HEK293 (cell line): ENCODE results near the gene SALL1.
A peak's percentile ranks its signal among the peaks of the same experiment; 100 is the strongest.

Source experiments
- CTCF ChIA-PET: fragments of 350-600 bp; formaldehyde crosslinking; extraction: SDS; loops from one replicate; lab custom pipeline; 2021; ENCODE audit warnings: antibody characterized with exemption; lab: Yijun Ruan, JAX
- POLR2A ChIA-PET: fragments of 300-600 bp; formaldehyde crosslinking; extraction: SDS; loops from one replicate; lab custom pipeline; 2020; ENCODE audit warnings: antibody characterized with exemption, inconsistent platforms; lab: Yijun Ruan, JAX
- H3K27ac ChIP-seq: fragments of 200-500 bp; sonication (Bioruptor generic); 2 replicates; pipeline ENCODE4 v1.5.1; 2014; ENCODE audit warnings: low read depth, low read length, control low read depth, inconsistent platforms; ENCODE audit errors: extremely low read depth
- H3K36me3 ChIP-seq, 2 experiments: fragments of 200-500 bp in 1 of 2; sonication (Bioruptor generic) in 1 of 2; 1 replicate in 1 of 2; 2 replicates in 1 of 2; pipeline ENCODE4 v1.5.1; 2014 to 2017; ENCODE audit warnings: inconsistent platforms in 2 of 2, low read length in 2 of 2; ENCODE audit not compliant: control insufficient read depth in 2 of 2, insufficient read depth in 1 of 2
- H3K4me1 ChIP-seq: fragments of 200-500 bp; sonication (Bioruptor generic); 2 replicates; pipeline ENCODE4 v1.5.1; 2014; ENCODE audit warnings: mild to moderate bottlenecking, low read length, inconsistent platforms; ENCODE audit not compliant: control insufficient read depth, insufficient read depth
- H3K4me3 ChIP-seq: 2 replicates; pipeline ENCODE4 v1.5.1; 2011; ENCODE audit warnings: low read depth, mild to moderate bottlenecking, control low read depth, low read length, moderate library complexity
- H3K9me3 ChIP-seq: fragments of 200-500 bp; sonication (Bioruptor generic); 2 replicates; pipeline ENCODE4 v1.5.1; 2014; ENCODE audit warnings: low read depth, low read length, inconsistent platforms; ENCODE audit not compliant: control insufficient read depth, insufficient read depth
- ZBTB20 ChIP-seq: fragments of 450-650 bp; formaldehyde crosslinking; IDR thresholded peaks from 2 replicates; pipeline ENCODE4 v1.5.1; 2016; ENCODE audit warnings: missing biosample characterization, missing genetic modification characterization
- ZFP37 ChIP-seq: fragments of 450-650 bp; formaldehyde crosslinking; IDR thresholded peaks from 2 replicates; pipeline ENCODE4 v1.5.1; 2016; ENCODE audit warnings: missing biosample characterization, missing genetic modification characterization
- ZNF175 ChIP-seq: fragments of 450-650 bp; formaldehyde crosslinking; IDR thresholded peaks from 2 replicates; pipeline ENCODE4 v1.5.1; 2016; ENCODE audit warnings: missing biosample characterization, missing genetic modification characterization
- ZNF510 ChIP-seq: fragments of 450-650 bp; formaldehyde crosslinking; IDR thresholded peaks from 2 replicates; pipeline ENCODE4 v1.5.1; 2018; ENCODE audit warnings: mild to moderate bottlenecking, missing genetic modification characterization, missing biosample characterization; ENCODE audit not compliant: insufficient replicate concordance
- ZNF521 ChIP-seq: fragments of 450-650 bp; formaldehyde crosslinking; IDR thresholded peaks from 2 replicates; pipeline ENCODE4 v1.5.1; 2017; ENCODE audit warnings: missing biosample characterization, mild to moderate bottlenecking, missing genetic modification characterization
- ZNF549 ChIP-seq: fragments of 450-650 bp; IDR thresholded peaks from 2 replicates; pipeline ENCODE4 v1.5.1; 2018; ENCODE audit warnings: missing biosample characterization, missing genetic modification characterization, mild to moderate bottlenecking, inconsistent platforms, moderate library complexity
- ZNF623 ChIP-seq: fragments of 450-650 bp; formaldehyde crosslinking; IDR thresholded peaks from 2 replicates; pipeline ENCODE4 v1.5.1; 2016; ENCODE audit warnings: missing biosample characterization, missing genetic modification characterization
- ZNF660 ChIP-seq: fragments of 450-650 bp; IDR thresholded peaks from 2 replicates; pipeline ENCODE4 v1.5.1; 2018; ENCODE audit warnings: missing biosample characterization, mild to moderate bottlenecking, missing genetic modification characterization
- ZNF707 ChIP-seq: fragments of 450-650 bp; formaldehyde crosslinking; IDR thresholded peaks from 2 replicates; pipeline ENCODE4 v1.5.1; 2016; ENCODE audit warnings: missing biosample characterization, missing genetic modification characterization
- TF ChIP-seq, protein P1 (sequence below): fragments of 450-650 bp; formaldehyde crosslinking; IDR thresholded peaks from 2 replicates; pipeline ENCODE4 v1.5.1; 2016; ENCODE audit warnings: missing biosample characterization, missing genetic modification characterization
- TF ChIP-seq, protein P2 (sequence below): fragments of 450-650 bp; formaldehyde crosslinking; IDR thresholded peaks from 2 replicates; pipeline ENCODE4 v1.5.1; 2017; ENCODE audit warnings: missing biosample characterization, missing genetic modification characterization
- TF ChIP-seq, protein P3 (sequence below): fragments of 450-650 bp; formaldehyde crosslinking; IDR thresholded peaks from 2 replicates; pipeline ENCODE4 v1.5.1; 2016; ENCODE audit warnings: missing biosample characterization, missing genetic modification characterization
- TF ChIP-seq, protein P4 (sequence below): fragments of 450-650 bp; IDR thresholded peaks from 2 replicates; pipeline ENCODE4 v1.5.1; 2018; ENCODE audit warnings: missing biosample characterization, mild to moderate bottlenecking, missing genetic modification characterization
- TF ChIP-seq, protein P5 (sequence below): fragments of 450-650 bp; formaldehyde crosslinking; IDR thresholded peaks from 2 replicates; pipeline ENCODE4 v1.5.1; 2016; ENCODE audit warnings: missing biosample characterization, missing genetic modification characterization
- TF ChIP-seq, protein P6 (sequence below): fragments of 450-650 bp; formaldehyde crosslinking; IDR thresholded peaks from 2 replicates; pipeline ENCODE4 v1.5.1; 2016; ENCODE audit warnings: missing biosample characterization, missing genetic modification characterization
- TF ChIP-seq, protein P7 (sequence below): fragments of 450-650 bp; formaldehyde crosslinking; IDR thresholded peaks from 2 replicates; pipeline ENCODE4; 2016; ENCODE audit warnings: missing biosample characterization, missing genetic modification characterization
- TF ChIP-seq, protein P8 (sequence below): fragments of 450-650 bp; formaldehyde crosslinking; IDR thresholded peaks from 2 replicates; pipeline ENCODE4 v1.5.1; 2017; ENCODE audit warnings: missing biosample characterization, missing genetic modification characterization
- TF ChIP-seq, protein P9 (sequence below): fragments of 450-650 bp; formaldehyde crosslinking; IDR thresholded peaks from 2 replicates; pipeline ENCODE4 v1.5.1; 2016; ENCODE audit warnings: missing biosample characterization, missing genetic modification characterization

The SALL1 gene

DNA sequence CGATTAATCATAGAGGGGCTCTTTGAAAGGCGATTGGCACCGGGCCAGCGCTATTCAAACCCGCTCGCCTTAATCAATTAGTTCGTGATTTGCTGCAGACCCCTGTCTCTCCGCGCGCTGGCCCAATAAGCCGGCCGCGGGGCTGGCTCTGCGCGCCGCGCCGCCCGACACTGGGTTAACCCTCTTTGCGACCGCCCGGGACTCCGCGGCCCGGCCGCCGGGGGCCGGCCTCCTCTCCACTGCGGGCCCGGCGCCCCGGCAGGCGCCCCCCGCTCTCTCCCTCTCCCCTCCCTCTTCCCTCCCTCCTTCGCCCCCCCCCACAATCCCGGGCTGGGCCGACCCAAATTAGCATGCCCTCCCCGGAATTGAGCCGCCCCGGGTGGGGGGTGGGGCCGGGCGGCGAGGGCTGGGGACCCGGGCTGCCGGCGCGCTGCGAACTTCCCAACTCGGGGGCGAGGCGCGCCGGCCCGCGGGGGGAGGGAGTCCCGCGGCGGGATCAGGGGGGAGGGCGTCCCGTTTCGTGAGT lies 428 bp upstream of the SALL1 start (continued):
- TF ChIP-seq, protein P1, sequence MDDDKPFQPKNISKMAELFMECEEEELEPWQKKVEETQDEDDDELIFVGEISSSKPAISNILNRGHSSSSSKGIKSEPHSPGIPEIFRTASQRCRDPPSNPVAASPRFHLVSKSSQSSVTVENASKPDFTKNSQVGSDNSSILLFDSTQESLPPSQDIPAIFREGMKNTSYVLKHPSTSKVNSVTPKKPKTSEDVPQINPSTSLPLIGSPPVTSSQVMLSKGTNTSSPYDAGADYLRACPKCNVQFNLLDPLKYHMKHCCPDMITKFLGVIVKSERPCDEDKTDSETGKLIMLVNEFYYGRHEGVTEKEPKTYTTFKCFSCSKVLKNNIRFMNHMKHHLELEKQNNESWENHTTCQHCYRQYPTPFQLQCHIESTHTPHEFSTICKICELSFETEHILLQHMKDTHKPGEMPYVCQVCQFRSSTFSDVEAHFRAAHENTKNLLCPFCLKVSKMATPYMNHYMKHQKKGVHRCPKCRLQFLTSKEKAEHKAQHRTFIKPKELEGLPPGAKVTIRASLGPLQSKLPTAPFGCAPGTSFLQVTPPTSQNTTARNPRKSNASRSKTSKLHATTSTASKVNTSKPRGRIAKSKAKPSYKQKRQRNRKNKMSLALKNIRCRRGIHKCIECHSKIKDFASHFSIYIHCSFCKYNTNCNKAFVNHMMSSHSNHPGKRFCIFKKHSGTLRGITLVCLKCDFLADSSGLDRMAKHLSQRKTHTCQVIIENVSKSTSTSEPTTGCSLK: no peak
- TF ChIP-seq ZNF549 (0 out of 2 replicates have a peak, but pooled peaks have one; percentile 41), ZFP37 (tag by site-specific recombination) (no peak), ZNF521 (no peak), ZNF175 (tag by site-specific recombination) (no peak), ZNF707 (no peak)
- TF ChIP-seq, protein P2, sequence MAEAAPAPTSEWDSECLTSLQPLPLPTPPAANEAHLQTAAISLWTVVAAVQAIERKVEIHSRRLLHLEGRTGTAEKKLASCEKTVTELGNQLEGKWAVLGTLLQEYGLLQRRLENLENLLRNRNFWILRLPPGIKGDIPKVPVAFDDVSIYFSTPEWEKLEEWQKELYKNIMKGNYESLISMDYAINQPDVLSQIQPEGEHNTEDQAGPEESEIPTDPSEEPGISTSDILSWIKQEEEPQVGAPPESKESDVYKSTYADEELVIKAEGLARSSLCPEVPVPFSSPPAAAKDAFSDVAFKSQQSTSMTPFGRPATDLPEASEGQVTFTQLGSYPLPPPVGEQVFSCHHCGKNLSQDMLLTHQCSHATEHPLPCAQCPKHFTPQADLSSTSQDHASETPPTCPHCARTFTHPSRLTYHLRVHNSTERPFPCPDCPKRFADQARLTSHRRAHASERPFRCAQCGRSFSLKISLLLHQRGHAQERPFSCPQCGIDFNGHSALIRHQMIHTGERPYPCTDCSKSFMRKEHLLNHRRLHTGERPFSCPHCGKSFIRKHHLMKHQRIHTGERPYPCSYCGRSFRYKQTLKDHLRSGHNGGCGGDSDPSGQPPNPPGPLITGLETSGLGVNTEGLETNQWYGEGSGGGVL (tag by site-specific recombination): peak; percentile 97
- TF ChIP-seq, protein P3, sequence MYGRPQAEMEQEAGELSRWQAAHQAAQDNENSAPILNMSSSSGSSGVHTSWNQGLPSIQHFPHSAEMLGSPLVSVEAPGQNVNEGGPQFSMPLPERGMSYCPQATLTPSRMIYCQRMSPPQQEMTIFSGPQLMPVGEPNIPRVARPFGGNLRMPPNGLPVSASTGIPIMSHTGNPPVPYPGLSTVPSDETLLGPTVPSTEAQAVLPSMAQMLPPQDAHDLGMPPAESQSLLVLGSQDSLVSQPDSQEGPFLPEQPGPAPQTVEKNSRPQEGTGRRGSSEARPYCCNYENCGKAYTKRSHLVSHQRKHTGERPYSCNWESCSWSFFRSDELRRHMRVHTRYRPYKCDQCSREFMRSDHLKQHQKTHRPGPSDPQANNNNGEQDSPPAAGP (tag by site-specific recombination): no peak
- TF ChIP-seq, protein P4, sequence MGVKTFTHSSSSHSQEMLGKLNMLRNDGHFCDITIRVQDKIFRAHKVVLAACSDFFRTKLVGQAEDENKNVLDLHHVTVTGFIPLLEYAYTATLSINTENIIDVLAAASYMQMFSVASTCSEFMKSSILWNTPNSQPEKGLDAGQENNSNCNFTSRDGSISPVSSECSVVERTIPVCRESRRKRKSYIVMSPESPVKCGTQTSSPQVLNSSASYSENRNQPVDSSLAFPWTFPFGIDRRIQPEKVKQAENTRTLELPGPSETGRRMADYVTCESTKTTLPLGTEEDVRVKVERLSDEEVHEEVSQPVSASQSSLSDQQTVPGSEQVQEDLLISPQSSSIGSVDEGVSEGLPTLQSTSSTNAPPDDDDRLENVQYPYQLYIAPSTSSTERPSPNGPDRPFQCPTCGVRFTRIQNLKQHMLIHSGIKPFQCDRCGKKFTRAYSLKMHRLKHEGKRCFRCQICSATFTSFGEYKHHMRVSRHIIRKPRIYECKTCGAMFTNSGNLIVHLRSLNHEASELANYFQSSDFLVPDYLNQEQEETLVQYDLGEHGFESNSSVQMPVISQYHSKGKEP (tag by site-specific recombination): no peak; the same call in 1 of the 2 replicates
- TF ChIP-seq, protein P5, sequence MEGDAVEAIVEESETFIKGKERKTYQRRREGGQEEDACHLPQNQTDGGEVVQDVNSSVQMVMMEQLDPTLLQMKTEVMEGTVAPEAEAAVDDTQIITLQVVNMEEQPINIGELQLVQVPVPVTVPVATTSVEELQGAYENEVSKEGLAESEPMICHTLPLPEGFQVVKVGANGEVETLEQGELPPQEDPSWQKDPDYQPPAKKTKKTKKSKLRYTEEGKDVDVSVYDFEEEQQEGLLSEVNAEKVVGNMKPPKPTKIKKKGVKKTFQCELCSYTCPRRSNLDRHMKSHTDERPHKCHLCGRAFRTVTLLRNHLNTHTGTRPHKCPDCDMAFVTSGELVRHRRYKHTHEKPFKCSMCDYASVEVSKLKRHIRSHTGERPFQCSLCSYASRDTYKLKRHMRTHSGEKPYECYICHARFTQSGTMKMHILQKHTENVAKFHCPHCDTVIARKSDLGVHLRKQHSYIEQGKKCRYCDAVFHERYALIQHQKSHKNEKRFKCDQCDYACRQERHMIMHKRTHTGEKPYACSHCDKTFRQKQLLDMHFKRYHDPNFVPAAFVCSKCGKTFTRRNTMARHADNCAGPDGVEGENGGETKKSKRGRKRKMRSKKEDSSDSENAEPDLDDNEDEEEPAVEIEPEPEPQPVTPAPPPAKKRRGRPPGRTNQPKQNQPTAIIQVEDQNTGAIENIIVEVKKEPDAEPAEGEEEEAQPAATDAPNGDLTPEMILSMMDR: no peak
- TF ChIP-seq, protein P6, sequence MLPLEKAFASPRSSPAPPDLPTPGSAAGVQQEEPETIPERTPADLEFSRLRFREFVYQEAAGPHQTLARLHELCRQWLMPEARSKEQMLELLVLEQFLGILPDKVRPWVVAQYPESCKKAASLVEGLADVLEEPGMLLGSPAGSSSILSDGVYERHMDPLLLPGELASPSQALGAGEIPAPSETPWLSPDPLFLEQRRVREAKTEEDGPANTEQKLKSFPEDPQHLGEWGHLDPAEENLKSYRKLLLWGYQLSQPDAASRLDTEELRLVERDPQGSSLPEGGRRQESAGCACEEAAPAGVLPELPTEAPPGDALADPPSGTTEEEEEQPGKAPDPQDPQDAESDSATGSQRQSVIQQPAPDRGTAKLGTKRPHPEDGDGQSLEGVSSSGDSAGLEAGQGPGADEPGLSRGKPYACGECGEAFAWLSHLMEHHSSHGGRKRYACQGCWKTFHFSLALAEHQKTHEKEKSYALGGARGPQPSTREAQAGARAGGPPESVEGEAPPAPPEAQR: no peak
- TF ChIP-seq, protein P7, sequence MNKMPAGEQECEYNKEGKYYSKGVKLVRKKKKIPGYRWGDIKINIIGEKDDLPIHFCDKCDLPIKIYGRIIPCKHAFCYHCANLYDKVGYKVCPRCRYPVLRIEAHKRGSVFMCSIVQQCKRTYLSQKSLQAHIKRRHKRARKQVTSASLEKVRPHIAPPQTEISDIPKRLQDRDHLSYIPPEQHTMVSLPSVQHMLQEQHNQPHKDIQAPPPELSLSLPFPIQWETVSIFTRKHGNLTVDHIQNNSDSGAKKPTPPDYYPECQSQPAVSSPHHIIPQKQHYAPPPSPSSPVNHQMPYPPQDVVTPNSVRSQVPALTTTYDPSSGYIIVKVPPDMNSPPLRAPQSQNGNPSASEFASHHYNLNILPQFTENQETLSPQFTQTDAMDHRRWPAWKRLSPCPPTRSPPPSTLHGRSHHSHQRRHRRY (tag by site-specific recombination): no peak

DNA sequence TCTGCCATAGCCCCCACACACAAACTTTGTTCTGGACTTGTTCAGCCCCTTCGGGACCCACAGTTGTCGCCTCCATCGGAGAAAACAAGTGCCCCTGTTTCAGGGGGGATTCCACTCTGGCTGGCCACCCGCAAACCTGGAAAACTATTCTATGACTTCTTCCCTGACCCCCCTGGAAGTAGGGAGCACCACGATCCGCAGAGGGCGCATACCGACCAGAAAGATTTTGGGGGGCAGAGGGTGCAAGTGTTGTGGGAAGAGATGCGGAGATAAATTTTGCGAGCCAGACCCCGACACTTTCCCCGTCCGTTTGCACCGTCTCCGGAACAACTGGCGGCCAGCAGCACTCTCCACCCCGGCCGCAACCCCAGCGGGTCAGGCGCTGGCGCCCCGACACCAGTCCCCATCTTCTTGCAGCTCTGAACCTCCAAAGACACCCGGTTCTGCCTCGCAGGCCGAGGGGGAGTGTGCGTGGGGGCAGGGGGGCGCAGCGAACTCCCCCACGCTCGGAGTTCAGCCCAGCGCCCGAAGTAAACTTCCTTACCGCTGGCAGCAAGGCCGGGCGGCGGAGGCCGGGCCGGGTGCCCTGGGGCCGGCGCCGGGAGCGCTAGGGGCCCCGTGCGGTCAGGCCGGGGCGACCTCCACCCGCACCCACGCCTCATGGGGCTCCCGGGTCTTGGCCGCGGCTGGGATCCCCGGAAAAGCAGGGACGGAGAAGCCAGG lies 744 bp downstream of the SALL1 start:
- Histone ChIP-seq H3K36me3 (no peaks in the 10 kb centered on the region), H3K9me3 (no peaks in the 10 kb centered on the region), H3K27ac (peak overlapping the region; percentile 99), H3K4me3 (peak overlapping the region; percentile 78), H3K4me1 (peaks cover 28% of the 10 kb centered on the region)
- CTCF ChIA-PET: interaction anchor here (0.6 kb wide), 1 partner anchor 216 kb away, joined by 3 read pairs; no protein-coding TSS in a partner anchor
- POLR2A ChIA-PET: no interaction called here
- TF ChIP-seq, protein P8, sequence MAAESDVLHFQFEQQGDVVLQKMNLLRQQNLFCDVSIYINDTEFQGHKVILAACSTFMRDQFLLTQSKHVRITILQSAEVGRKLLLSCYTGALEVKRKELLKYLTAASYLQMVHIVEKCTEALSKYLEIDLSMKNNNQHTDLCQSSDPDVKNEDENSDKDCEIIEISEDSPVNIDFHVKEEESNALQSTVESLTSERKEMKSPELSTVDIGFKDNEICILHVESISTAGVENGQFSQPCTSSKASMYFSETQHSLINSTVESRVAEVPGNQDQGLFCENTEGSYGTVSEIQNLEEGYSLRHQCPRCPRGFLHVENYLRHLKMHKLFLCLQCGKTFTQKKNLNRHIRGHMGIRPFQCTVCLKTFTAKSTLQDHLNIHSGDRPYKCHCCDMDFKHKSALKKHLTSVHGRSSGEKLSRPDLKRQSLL (tag by site-specific recombination): no peak
- TF ChIP-seq ZNF623 (tag by site-specific recombination) (no peak), ZNF510 (tag by site-specific recombination) (no peak), ZNF660 (tag by site-specific recombination) (no peak), ZBTB20 (tag by site-specific recombination) (peak; percentile 63)
- TF ChIP-seq, protein P9, sequence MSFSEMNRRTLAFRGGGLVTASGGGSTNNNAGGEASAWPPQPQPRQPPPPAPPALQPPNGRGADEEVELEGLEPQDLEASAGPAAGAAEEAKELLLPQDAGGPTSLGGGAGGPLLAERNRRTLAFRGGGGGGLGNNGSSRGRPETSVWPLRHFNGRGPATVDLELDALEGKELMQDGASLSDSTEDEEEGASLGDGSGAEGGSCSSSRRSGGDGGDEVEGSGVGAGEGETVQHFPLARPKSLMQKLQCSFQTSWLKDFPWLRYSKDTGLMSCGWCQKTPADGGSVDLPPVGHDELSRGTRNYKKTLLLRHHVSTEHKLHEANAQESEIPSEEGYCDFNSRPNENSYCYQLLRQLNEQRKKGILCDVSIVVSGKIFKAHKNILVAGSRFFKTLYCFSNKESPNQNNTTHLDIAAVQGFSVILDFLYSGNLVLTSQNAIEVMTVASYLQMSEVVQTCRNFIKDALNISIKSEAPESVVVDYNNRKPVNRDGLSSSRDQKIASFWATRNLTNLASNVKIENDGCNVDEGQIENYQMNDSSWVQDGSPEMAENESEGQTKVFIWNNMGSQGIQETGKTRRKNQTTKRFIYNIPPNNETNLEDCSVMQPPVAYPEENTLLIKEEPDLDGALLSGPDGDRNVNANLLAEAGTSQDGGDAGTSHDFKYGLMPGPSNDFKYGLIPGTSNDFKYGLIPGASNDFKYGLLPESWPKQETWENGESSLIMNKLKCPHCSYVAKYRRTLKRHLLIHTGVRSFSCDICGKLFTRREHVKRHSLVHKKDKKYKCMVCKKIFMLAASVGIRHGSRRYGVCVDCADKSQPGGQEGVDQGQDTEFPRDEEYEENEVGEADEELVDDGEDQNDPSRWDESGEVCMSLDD (tag by site-specific recombination): peak; percentile 60
